DND-41 (cell line): ENCODE measurements around the gene IFI30.
A peak's percentile ranks its signal among the peaks of the same experiment; 100 is the strongest.

Experiments
- ATAC-seq: fragments of 200-7000 bp; cut with Tn5 transposase; 3 replicates; pipeline ENCODE4 v1.9.1; 2021; ENCODE audit warnings: low read depth; ENCODE audit not compliant: insufficient read depth
- DNase-seq: peaks from one replicate; pipeline ENCODE4 v3.0.0-alpha.2; 2020
- H2AFZ ChIP-seq: 2 replicates; pipeline ENCODE4 v1.6.0; 2012; ENCODE audit warnings: low read depth, low read length
- H3K27ac ChIP-seq: 2 replicates; pipeline ENCODE4 v1.5.1; 2012; ENCODE audit warnings: low read length, inconsistent platforms
- H3K27me3 ChIP-seq: fragments of 200-600 bp; sonication (generic); 2 replicates; pipeline ENCODE4 v1.6.0; 2012; ENCODE audit warnings: low read length, mild to moderate bottlenecking, inconsistent platforms; ENCODE audit not compliant: insufficient read depth, poor library complexity
- H3K36me3 ChIP-seq: 2 replicates; pipeline ENCODE4 v1.5.1; 2012; ENCODE audit warnings: low read length, inconsistent platforms; ENCODE audit not compliant: insufficient read depth
- H3K4me1 ChIP-seq: 2 replicates; pipeline ENCODE4 v1.5.1; 2012; ENCODE audit warnings: mild to moderate bottlenecking, low read length; ENCODE audit not compliant: insufficient read depth
- H3K4me2 ChIP-seq: 2 replicates; pipeline ENCODE4 v1.6.0; 2012; ENCODE audit warnings: mild to moderate bottlenecking, moderate library complexity, low read length, inconsistent platforms; ENCODE audit not compliant: insufficient read depth
- H3K4me3 ChIP-seq, 2 experiments: fragments of 200-600 bp in 1 of 2; shearing (Covaris generic) in 1 of 2; 2 replicates each; pipeline ENCODE4 v1.5.1; 2012 to 2016; ENCODE audit warnings: inconsistent platforms in 2 of 2, low read length in 2 of 2, mild to moderate bottlenecking in 2 of 2, low read depth in 1 of 2, moderate library complexity in 1 of 2
- H3K79me2 ChIP-seq: 2 replicates; pipeline ENCODE4 v1.6.0; 2012; ENCODE audit warnings: low read length, inconsistent platforms; ENCODE audit not compliant: insufficient read depth
- H3K9ac ChIP-seq: 2 replicates; pipeline ENCODE4 v1.6.0; 2012; ENCODE audit warnings: low read depth, mild to moderate bottlenecking, inconsistent platforms, low read length, moderate library complexity
- H3K9me3 ChIP-seq: 2 replicates; pipeline ENCODE4 v1.5.1; 2012; ENCODE audit warnings: low read length, moderate library complexity, mild to moderate bottlenecking, inconsistent platforms; ENCODE audit not compliant: insufficient read depth, severe bottlenecking
- H4K20me1 ChIP-seq: 2 replicates; pipeline ENCODE4 v1.6.0; 2012; ENCODE audit warnings: low read length; ENCODE audit not compliant: insufficient read depth
- EZH2 ChIP-seq: IDR thresholded peaks from 3 replicates; pipeline ENCODE4 v1.6.1; 2012; ENCODE audit warnings: borderline replicate concordance, low read depth, mild to moderate bottlenecking, moderate library complexity, low read length, inconsistent platforms; ENCODE audit not compliant: severe bottlenecking
- TF ChIP-seq, protein P1 (sequence below): IDR thresholded peaks from 2 replicates; pipeline ENCODE4 v1.5.1; 2012; ENCODE audit warnings: borderline replicate concordance, low read length, moderate library complexity, mild to moderate bottlenecking; ENCODE audit not compliant: poor library complexity, severe bottlenecking; ENCODE audit errors: extremely low read depth

The IFI30 gene

GRCh38 chr19:18172331-18173053, 1.1 kb upstream of the IFI30 start:
- Histone ChIP-seq H4K20me1 (no peaks in the 10 kb centered on the region; the same call in 1 of the 2 replicates), H3K79me2 (no peaks in the 10 kb centered on the region), H3K9ac (no peak overlapping the region), H3K4me1 (peaks cover 17% of the 10 kb centered on the region), H2AFZ (no peak overlapping the region), H3K9me3 (no peaks in the 10 kb centered on the region), H3K36me3 (peaks cover 21% of the 10 kb centered on the region), H3K4me3 (no peak overlapping the region), H3K27ac (no peak overlapping the region), H3K27me3 (peaks cover 22% of the 10 kb centered on the region), H3K4me2 (no peak overlapping the region)
- ATAC-seq (no peak), DNase-seq (no peak)
- TF ChIP-seq, protein P1, sequence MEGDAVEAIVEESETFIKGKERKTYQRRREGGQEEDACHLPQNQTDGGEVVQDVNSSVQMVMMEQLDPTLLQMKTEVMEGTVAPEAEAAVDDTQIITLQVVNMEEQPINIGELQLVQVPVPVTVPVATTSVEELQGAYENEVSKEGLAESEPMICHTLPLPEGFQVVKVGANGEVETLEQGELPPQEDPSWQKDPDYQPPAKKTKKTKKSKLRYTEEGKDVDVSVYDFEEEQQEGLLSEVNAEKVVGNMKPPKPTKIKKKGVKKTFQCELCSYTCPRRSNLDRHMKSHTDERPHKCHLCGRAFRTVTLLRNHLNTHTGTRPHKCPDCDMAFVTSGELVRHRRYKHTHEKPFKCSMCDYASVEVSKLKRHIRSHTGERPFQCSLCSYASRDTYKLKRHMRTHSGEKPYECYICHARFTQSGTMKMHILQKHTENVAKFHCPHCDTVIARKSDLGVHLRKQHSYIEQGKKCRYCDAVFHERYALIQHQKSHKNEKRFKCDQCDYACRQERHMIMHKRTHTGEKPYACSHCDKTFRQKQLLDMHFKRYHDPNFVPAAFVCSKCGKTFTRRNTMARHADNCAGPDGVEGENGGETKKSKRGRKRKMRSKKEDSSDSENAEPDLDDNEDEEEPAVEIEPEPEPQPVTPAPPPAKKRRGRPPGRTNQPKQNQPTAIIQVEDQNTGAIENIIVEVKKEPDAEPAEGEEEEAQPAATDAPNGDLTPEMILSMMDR, result no peak
- no peak for TF ChIP-seq EZH2

DNA sequence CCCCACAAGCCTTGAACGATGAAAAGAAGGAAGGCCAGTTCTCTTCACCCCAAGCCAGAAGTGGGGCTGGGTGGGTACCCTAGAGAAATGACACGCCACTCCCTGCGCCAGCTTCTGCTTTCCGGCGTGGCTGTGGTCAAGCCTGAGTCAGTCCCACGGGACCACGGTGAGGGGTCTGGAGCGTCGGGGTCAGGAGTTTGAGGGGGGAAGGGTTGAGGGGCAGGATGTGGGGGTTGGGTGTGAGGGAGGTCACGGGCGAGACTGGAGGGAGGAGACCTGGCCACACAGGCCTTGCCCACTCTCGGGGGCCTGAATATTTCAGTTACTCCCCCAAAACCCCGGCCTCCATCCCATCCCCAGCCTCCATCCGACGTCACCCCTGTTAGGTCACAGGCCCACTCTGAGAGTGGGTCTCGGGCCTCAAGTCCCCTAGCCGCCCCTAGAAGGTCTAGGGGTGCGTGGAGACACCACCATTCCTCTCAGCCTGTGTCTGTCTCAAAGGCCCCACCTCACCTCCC, 500 bp upstream of the IFI30 start:
- peaks cover 17% of the 10 kb centered on the region for H3K4me1 ChIP-seq
- no peak overlapping the region for H3K27ac ChIP-seq
- no peaks in the 10 kb centered on the region for H3K9me3 ChIP-seq
- H3K4me3 ChIP-seq, result peak overlapping the region in 1 of 2 experiments; percentile 56; a peak in 2 of 4 replicates
- H3K79me2 ChIP-seq, result no peaks in the 10 kb centered on the region
- no peak for TF ChIP-seq EZH2
- TF ChIP-seq, protein P1, result no peak
- peak overlapping the region; percentile 84 for H3K4me2 ChIP-seq
- H4K20me1 ChIP-seq, result no peaks in the 10 kb centered on the region; the same call in 1 of the 2 replicates
- no peak for ATAC-seq
- H3K9ac ChIP-seq, result peak overlapping the region; percentile 48; the same call in 1 of the 2 replicates
- H3K27me3 ChIP-seq, result peaks cover 22% of the 10 kb centered on the region
- no peak for DNase-seq
- H3K36me3 ChIP-seq, result peaks cover 15% of the 10 kb centered on the region
- peak overlapping the region; percentile 69 for H2AFZ ChIP-seq

GRCh38 chr19:18174983-18175382, 1.4 kb downstream of the IFI30 start:
- DNase-seq, result no peak
- Histone ChIP-seq H3K9ac (no peak overlapping the region), H3K79me2 (no peaks in the 10 kb centered on the region), H3K27me3 (peaks cover 22% of the 10 kb centered on the region), H3K9me3 (no peaks in the 10 kb centered on the region), H3K27ac (no peak overlapping the region), H3K4me1 (peaks cover 17% of the 10 kb centered on the region), H3K36me3 (no peaks in the 10 kb centered on the region), H3K4me3 (no peak overlapping the region), H2AFZ (no peak overlapping the region), H3K4me2 (no peak overlapping the region), H4K20me1 (no peaks in the 10 kb centered on the region; the same call in 1 of the 2 replicates)
- no peak for TF ChIP-seq EZH2
- TF ChIP-seq, protein P1, result no peak
- no peak for ATAC-seq
